ENCODE measurements around the gene CCDC146.

GRCh38 chr7:77276120-77276519, 153.7 kb downstream of the CCDC146 start:
- TF ChIP-seq HDAC6 (IDR thresholded peaks at IDR 0.05; ENCODE audit: low read depth, low read length) (no peak), USF2 (IDR thresholded peaks at IDR 0.05; ENCODE audit: low read depth, low read length) (no peak), USF2 (CRISPR knock-in tag; IDR thresholded peaks at IDR 0.05; ENCODE audit: borderline replicate concordance) (no peak), CTCF (CRISPR knock-in tag; IDR thresholded peaks at IDR 0.05) (no peak), FOSL2 (CRISPR knock-in tag; IDR thresholded peaks at IDR 0.05) (no peak), TCF7 (IDR thresholded peaks at IDR 0.05; ENCODE audit: low read depth) (no peak), IRX3 (CRISPR knock-in tag; IDR thresholded peaks at IDR 0.05; ENCODE audit: borderline replicate concordance, low read depth) (no peak), SALL2 (CRISPR knock-in tag; IDR thresholded peaks at IDR 0.05) (no peak), MTF1 (CRISPR knock-in tag; IDR thresholded peaks at IDR 0.05) (no peak), HNF4G (IDR thresholded peaks at IDR 0.05; ENCODE audit: borderline replicate concordance, low read depth, low read length) (no peak), HNF4G (CRISPR knock-in tag; IDR thresholded peaks at IDR 0.05; ENCODE audit: borderline replicate concordance, low read depth) (no peak), ZBTB33 (CRISPR knock-in tag; IDR thresholded peaks at IDR 0.05) (no peak), ARNT (IDR thresholded peaks at IDR 0.05) (no peak), ZNF530 (CRISPR knock-in tag; IDR thresholded peaks at IDR 0.05; ENCODE audit: low read depth) (no peak), ZNF274 (CRISPR knock-in tag; IDR thresholded peaks at IDR 0.05) (no peak)
